GM12878 (cell line): ENCODE results near the gene DUS4L. TPM values are rescaled to one million over a fixed set of nuclear protein-coding genes. Genes with fewer than 3 reads are reported as not detected.

Experiments used
- ATAC-seq: fragments of 200-7000 bp; cut with Tn5 transposase; 3 replicates; pipeline ENCODE4 v1.9.1; 2020; ENCODE audit warnings: mild to moderate bottlenecking, moderate library complexity
- BruUV-seq: library from RNA; stranded (reverse); fragments of 400-500 nt; replicated peaks from 2 replicates; lab custom pipeline; 2021; lab: Mats Ljungman, UMichigan
- CTCF ChIA-PET: fragments of 300-600 bp; sonication (Branson Sonifier 250); formaldehyde crosslinking; extraction: SDS; loops from one replicate; lab custom pipeline; 2021; ENCODE audit warnings: inconsistent platforms; lab: Yijun Ruan, JAX
- POLR2A ChIA-PET: fragments of 350-600 bp; formaldehyde crosslinking; extraction: SDS; loops from one replicate; lab custom pipeline; 2021; ENCODE audit warnings: inconsistent platforms; lab: Charles Lee
- RAD21 ChIA-PET: fragments of 300-600 bp; sonication (Branson Sonifier 250); formaldehyde crosslinking; loops from one replicate; lab custom pipeline; 2023; ENCODE audit warnings: antibody characterized with exemption; ENCODE audit not compliant: unreplicated experiment; lab: Charles Lee
- SMC1A ChIA-PET: fragments of 300-600 bp; sonication (Branson Sonifier 250); formaldehyde crosslinking; loops from one replicate; lab custom pipeline; 2023; ENCODE audit not compliant: unreplicated experiment, uncharacterized antibody; lab: Charles Lee
- DNase-seq: peaks from one replicate; pipeline ENCODE4 v3.0.0-alpha.2; 2011; ENCODE audit warnings: low read depth, low spot score
- FAIRE-seq: peaks from 3 replicates; lab custom pipeline; 2011; peaks lifted over from hg19 to GRCh38; lab: Jason Lieb, UNC
- H2AFZ ChIP-seq: 2 replicates; pipeline ENCODE4 v1.6.0; 2011; ENCODE audit warnings: low read depth, low read length, control low read depth; ENCODE audit not compliant: control insufficient read depth
- H3K27ac ChIP-seq: 2 replicates; pipeline ENCODE4 v1.5.1; 2011; ENCODE audit warnings: control low read depth; ENCODE audit not compliant: control insufficient read depth, insufficient read depth
- H3K27me3 ChIP-seq, 2 experiments: replicated peaks in 1 of 2; 2 replicates each; pipeline versions ENCODE4 v1.6.0 to v1.6.1; 2011; ENCODE audit warnings: low read length in 1 of 2; ENCODE audit not compliant: control insufficient read depth in 2 of 2, insufficient read depth in 2 of 2
- H3K36me3 ChIP-seq, 2 experiments: 2 replicates each; pipeline ENCODE4 v1.5.1; 2011; ENCODE audit warnings: low read length in 1 of 2; ENCODE audit not compliant: control insufficient read depth in 2 of 2, insufficient read depth in 2 of 2
- H3K4me1 ChIP-seq: 2 replicates; pipeline ENCODE4 v1.6.1; 2011; ENCODE audit warnings: mild to moderate bottlenecking, low read length, moderate library complexity, mixed read lengths; ENCODE audit not compliant: control insufficient read depth, insufficient read depth
- H3K4me2 ChIP-seq: 2 replicates; pipeline ENCODE4 v1.6.0; 2011; ENCODE audit warnings: control low read depth; ENCODE audit not compliant: control insufficient read depth, insufficient read depth
- H3K4me3 ChIP-seq: fragments of 200-600 bp; sonication (generic); 2 replicates; pipeline ENCODE4 v1.5.1; 2016
- H3K79me2 ChIP-seq: 2 replicates; pipeline ENCODE4 v1.6.0; 2011; ENCODE audit warnings: low read length; ENCODE audit not compliant: control insufficient read depth, insufficient read depth
- H3K9ac ChIP-seq: 2 replicates; pipeline ENCODE4 v1.8.0; 2011; ENCODE audit warnings: low read length, control low read depth, mixed read lengths; ENCODE audit not compliant: control insufficient read depth, insufficient read depth
- H3K9me3 ChIP-seq: replicated peaks from 3 replicates; pipeline ENCODE4 v1.5.1; 2011; ENCODE audit warnings: mild to moderate bottlenecking, low read length; ENCODE audit not compliant: control insufficient read depth, insufficient read depth
- H4K20me1 ChIP-seq: 2 replicates; pipeline ENCODE4 v1.6.0; 2011; ENCODE audit not compliant: control insufficient read depth, insufficient read depth
- NFIC ChIP-seq: IDR thresholded peaks from 2 replicates; pipeline ENCODE4 v1.6.1; 2012; ENCODE audit warnings: low read depth, mild to moderate bottlenecking, inconsistent platforms, low read length, moderate library complexity
- RCOR1 ChIP-seq: conservative IDR thresholded peaks from 2 replicates; pipeline ENCODE4 v1.6.1; 2012; ENCODE audit warnings: low read depth, low read length, improper control_type of control experiment
- SMAD5 ChIP-seq: IDR thresholded peaks from 2 replicates; pipeline ENCODE4 v1.6.1; 2016; ENCODE audit warnings: antibody characterized with exemption, low read depth
- SMARCA5 ChIP-seq: fragments of 450-650 bp; IDR thresholded peaks from 2 replicates; pipeline ENCODE4 v1.6.1; 2017; ENCODE audit warnings: mild to moderate bottlenecking
- SP1 ChIP-seq: IDR thresholded peaks from one replicate; pipeline ENCODE4 v1.6.1; 2011; ENCODE audit warnings: low read depth, low read length
- TBL1XR1 ChIP-seq: IDR thresholded peaks from 2 replicates; pipeline ENCODE4 v1.6.1; 2012; ENCODE audit warnings: low read depth, low read length, improper control_type of control experiment
- TCF7 ChIP-seq: IDR thresholded peaks from 2 replicates; pipeline ENCODE4 v1.6.1; 2014; ENCODE audit warnings: antibody characterized with exemption, borderline replicate concordance
- WGBS: methylation state at CpG from one replicate; pipeline ENCODE4 v1.1.6; 2016; ENCODE audit warnings: low lambda C conversion rate; ENCODE audit not compliant: insufficient replicate concordance, insufficient coverage; ENCODE audit errors: missing lambda C conversion rate; 5-methylcytosine and 5-hydroxymethylcytosine counted together
- in situ Hi-C: fragments of 300-500 bp; cut with MboI; formaldehyde crosslinking; loops from 9 replicates; pipeline ENCODE4 v1.14.3; 2018; ENCODE audit warnings: mixed read lengths
- intact Hi-C: fragments of 100-400 bp; cut with micrococcal nuclease; formaldehyde crosslinking; loops from one replicate; pipeline ENCODE4 v1.14.2; 2022; ENCODE audit not compliant: unreplicated experiment
- polyA plus RNA-seq, 11 experiments: library from polyadenylated mRNA; depleted of rRNA in 4 of 11; unstranded in 6 of 11; stranded (reverse) in 5 of 11; fragments of >200 nt; fragmentation: Nextera tagmentation in 4 of 11; fragmentation: Illumina TruSeq in 1 of 11; extraction: Ambion mirVana in 4 of 11; extraction: Trizol in 1 of 11; gene quantifications; 1 replicate in 1 of 11; 2 replicates in 10 of 11; pipeline versions ENCODE4 v1.2.1 to v1.2.3, GENCODE V29; 2011 to 2016; ENCODE audit warnings: inconsistent platforms in 2 of 11, missing spikeins in 2 of 11, low read depth in 1 of 11
- total RNA-seq, 4 experiments: library from RNA; depleted of rRNA in 3 of 4; stranded (reverse); fragments of >200 nt in 3 of 4; fragmentation: Illumina TruSeq in 1 of 4; extraction: Trizol in 1 of 4; gene quantifications; 2 replicates each; pipeline versions ENCODE4 v1.2.1 to v1.2.3, GENCODE V29; 2013 to 2021
- TF ChIP-seq, protein P1 (sequence below), 3 experiments: IDR thresholded peaks in 2 of 3; conservative IDR thresholded peaks in 1 of 3; 2 replicates each; pipeline ENCODE4 v1.5.1; 2011; ENCODE audit warnings: low read depth in 3 of 3, low read length in 3 of 3, mild to moderate bottlenecking in 3 of 3, control low read depth in 2 of 3, moderate library complexity in 2 of 3, inconsistent platforms in 1 of 3, mixed read lengths in 1 of 3; ENCODE audit not compliant: control insufficient read depth in 2 of 3, insufficient read depth in 1 of 3; ENCODE audit errors: extremely low read depth in 1 of 3
- TF ChIP-seq, protein P2 (sequence below): IDR thresholded peaks from 2 replicates; pipeline ENCODE4 v1.6.1; 2011; ENCODE audit warnings: borderline replicate concordance, low read depth, mild to moderate bottlenecking, moderate library complexity, mixed read lengths, low read length; ENCODE audit not compliant: insufficient read depth; ENCODE audit errors: extremely low read length

DUS4L gene
- total and polyA plus RNA-seq, 10 of the 15 experiments (the other 5 are each of a cell fraction or from before 2014, with no cell fraction given), result 5.3 to 15.3 (median 12.8) TPM

DNA sequence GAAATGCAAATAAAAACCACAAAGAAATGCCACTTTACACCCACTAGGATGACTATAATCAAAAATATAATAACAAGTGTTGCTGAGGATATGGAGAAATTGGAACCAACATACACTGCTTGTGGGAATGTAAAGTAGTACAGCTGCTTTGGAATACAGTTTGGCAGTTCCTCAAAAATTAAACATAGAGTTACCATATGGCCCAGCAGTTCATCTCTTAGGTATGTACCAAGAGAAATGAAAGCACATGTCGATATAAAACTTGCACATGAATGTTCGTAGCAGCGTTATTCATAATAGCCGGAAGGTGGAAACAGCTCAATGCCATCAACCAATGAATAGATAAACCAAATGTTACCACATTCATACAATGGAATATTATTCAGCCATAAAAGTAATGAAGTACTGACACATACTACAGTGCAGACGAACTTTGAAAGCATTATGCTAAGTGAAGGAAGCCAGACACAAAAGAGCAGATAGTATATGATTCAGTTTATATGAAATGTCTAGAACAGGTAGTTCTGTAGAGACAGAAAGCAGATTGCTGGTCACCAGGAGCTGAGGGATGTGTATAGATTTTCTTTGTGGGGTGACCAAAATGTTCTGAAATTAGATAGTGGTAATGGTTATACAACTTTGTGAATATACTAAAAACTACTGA lies 28.7 kb downstream of the DUS4L start:
- Histone ChIP-seq H3K79me2 (no peaks in the 10 kb centered on the region), H4K20me1 (no peaks in the 10 kb centered on the region), H3K9me3 (no peaks in the 10 kb centered on the region), H3K9ac (no peak overlapping the region), H2AFZ (no peak overlapping the region), H3K27ac (no peak overlapping the region), H3K27me3 (no peaks in the 10 kb centered on the region), H3K4me1 (no peaks in the 10 kb centered on the region), H3K4me2 (no peak overlapping the region), H3K4me3 (no peak overlapping the region), H3K36me3 (peaks cover 2 to 3% of the 10 kb centered on the region in 2 experiments; a peak in 1 of 4 replicates)
- in situ Hi-C loops (no loop called here), intact Hi-C loops (no loop called here)
- POLR2A ChIA-PET, result no interaction called here
- SMC1A ChIA-PET, result interaction anchor here (0.8 kb wide), 1 partner anchor 458 kb away, joined by 3 read pairs; no protein-coding TSS in a partner anchor
- BruUV-seq, result no TSS peak
- CTCF ChIA-PET, result interaction anchor here (0.9 to 1.0 kb wide), 2 partner anchors 10 to 13 kb away, joined by 4 read pairs; no protein-coding TSS in a partner anchor
- no peak for FAIRE-seq
- DNase-seq, result no peak
- over 99% methylated on average over 5 of the region's 5 CpGs for WGBS
- TF ChIP-seq TBL1XR1 (no peak), SMAD5 (no peak), SP1 (no peak), NFIC (no peak), SMARCA5 (no peak), TCF7 (no peak), RCOR1 (no peak)
- TF ChIP-seq, protein P1, sequence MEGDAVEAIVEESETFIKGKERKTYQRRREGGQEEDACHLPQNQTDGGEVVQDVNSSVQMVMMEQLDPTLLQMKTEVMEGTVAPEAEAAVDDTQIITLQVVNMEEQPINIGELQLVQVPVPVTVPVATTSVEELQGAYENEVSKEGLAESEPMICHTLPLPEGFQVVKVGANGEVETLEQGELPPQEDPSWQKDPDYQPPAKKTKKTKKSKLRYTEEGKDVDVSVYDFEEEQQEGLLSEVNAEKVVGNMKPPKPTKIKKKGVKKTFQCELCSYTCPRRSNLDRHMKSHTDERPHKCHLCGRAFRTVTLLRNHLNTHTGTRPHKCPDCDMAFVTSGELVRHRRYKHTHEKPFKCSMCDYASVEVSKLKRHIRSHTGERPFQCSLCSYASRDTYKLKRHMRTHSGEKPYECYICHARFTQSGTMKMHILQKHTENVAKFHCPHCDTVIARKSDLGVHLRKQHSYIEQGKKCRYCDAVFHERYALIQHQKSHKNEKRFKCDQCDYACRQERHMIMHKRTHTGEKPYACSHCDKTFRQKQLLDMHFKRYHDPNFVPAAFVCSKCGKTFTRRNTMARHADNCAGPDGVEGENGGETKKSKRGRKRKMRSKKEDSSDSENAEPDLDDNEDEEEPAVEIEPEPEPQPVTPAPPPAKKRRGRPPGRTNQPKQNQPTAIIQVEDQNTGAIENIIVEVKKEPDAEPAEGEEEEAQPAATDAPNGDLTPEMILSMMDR (IDR thresholded peaks at IDR 0.05 in 2 of 3, conservative IDR thresholded peaks at IDR 0.05 in 1 of 3; ENCODE audit: control insufficient read depth in 2 of 3, extremely low read depth in 1 of 3, insufficient read depth in 1 of 3, low read depth in 3 of 3, low read length in 3 of 3), result no peak
- TF ChIP-seq, protein P2, sequence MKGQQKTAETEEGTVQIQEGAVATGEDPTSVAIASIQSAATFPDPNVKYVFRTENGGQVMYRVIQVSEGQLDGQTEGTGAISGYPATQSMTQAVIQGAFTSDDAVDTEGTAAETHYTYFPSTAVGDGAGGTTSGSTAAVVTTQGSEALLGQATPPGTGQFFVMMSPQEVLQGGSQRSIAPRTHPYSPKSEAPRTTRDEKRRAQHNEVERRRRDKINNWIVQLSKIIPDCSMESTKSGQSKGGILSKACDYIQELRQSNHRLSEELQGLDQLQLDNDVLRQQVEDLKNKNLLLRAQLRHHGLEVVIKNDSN, result no peak
- RAD21 ChIA-PET, result no interaction called here
- no peak for ATAC-seq
